Osteocyte (in vitro differentiated cells): ENCODE measurements around the gene HOXA7. TPM values are rescaled to one million over a fixed set of nuclear protein-coding genes. Genes with fewer than 3 reads are reported as not detected.

Experiments used
- DNase-seq: peaks from one replicate; pipeline ENCODE4 v3.0.0; 2021; ENCODE audit warnings: mixed read lengths; ENCODE audit not compliant: unreplicated experiment; ENCODE audit errors: extremely low spot score
- H3K27ac Mint-ChIP-seq: one replicate; pipeline ENCODE4 v1.8.0; 2021; ENCODE audit warnings: mild to moderate bottlenecking, mixed read lengths; ENCODE audit not compliant: unreplicated experiment
- H3K27me3 Mint-ChIP-seq: one replicate; pipeline ENCODE4 v1.8.0; 2021; ENCODE audit warnings: mixed read lengths; ENCODE audit not compliant: unreplicated experiment
- H3K36me3 Mint-ChIP-seq: one replicate; pipeline ENCODE4 v1.8.0; 2021; ENCODE audit warnings: mixed read lengths; ENCODE audit not compliant: unreplicated experiment
- H3K4me1 Mint-ChIP-seq: one replicate; pipeline ENCODE4 v1.8.0; 2021; ENCODE audit warnings: mixed read lengths; ENCODE audit not compliant: unreplicated experiment
- H3K4me3 Mint-ChIP-seq: one replicate; pipeline ENCODE4 v1.8.0; 2021; ENCODE audit warnings: mild to moderate bottlenecking, moderate library complexity, mixed read lengths; ENCODE audit not compliant: unreplicated experiment
- H3K9me3 Mint-ChIP-seq: one replicate; pipeline ENCODE4 v1.8.0; 2021; ENCODE audit warnings: mixed read lengths; ENCODE audit not compliant: unreplicated experiment
- total RNA-seq: library from RNA; stranded (reverse); gene quantifications from 2 replicates; pipeline ENCODE4 v1.2.1, GENCODE V29; 2021
- TF ChIP-seq, protein P1 (sequence below): fragments of 200-600 bp; sonication (generic); IDR thresholded peaks from 2 replicates; pipeline ENCODE4 v1.5.0; 2021; ENCODE audit warnings: antibody characterized with exemption, mild to moderate bottlenecking, moderate library complexity

HOXA7 gene
- total RNA-seq, 1 donor from 2014 or later: not detected

GRCh38 chr7:27116962-27117886, 39.3 kb downstream of the HOXA7 start:
- Mint-ChIP-seq H3K27ac (no peak overlapping the region), H3K4me3 (no peak overlapping the region), H3K36me3 (no peaks in the 10 kb centered on the region), H3K27me3 (peaks cover 86% of the 10 kb centered on the region), H3K4me1 (peaks cover 1% of the 10 kb centered on the region), H3K9me3 (no peaks in the 10 kb centered on the region)
- TF ChIP-seq, protein P1, sequence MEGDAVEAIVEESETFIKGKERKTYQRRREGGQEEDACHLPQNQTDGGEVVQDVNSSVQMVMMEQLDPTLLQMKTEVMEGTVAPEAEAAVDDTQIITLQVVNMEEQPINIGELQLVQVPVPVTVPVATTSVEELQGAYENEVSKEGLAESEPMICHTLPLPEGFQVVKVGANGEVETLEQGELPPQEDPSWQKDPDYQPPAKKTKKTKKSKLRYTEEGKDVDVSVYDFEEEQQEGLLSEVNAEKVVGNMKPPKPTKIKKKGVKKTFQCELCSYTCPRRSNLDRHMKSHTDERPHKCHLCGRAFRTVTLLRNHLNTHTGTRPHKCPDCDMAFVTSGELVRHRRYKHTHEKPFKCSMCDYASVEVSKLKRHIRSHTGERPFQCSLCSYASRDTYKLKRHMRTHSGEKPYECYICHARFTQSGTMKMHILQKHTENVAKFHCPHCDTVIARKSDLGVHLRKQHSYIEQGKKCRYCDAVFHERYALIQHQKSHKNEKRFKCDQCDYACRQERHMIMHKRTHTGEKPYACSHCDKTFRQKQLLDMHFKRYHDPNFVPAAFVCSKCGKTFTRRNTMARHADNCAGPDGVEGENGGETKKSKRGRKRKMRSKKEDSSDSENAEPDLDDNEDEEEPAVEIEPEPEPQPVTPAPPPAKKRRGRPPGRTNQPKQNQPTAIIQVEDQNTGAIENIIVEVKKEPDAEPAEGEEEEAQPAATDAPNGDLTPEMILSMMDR: no peak
- no peak for DNase-seq

DNA sequence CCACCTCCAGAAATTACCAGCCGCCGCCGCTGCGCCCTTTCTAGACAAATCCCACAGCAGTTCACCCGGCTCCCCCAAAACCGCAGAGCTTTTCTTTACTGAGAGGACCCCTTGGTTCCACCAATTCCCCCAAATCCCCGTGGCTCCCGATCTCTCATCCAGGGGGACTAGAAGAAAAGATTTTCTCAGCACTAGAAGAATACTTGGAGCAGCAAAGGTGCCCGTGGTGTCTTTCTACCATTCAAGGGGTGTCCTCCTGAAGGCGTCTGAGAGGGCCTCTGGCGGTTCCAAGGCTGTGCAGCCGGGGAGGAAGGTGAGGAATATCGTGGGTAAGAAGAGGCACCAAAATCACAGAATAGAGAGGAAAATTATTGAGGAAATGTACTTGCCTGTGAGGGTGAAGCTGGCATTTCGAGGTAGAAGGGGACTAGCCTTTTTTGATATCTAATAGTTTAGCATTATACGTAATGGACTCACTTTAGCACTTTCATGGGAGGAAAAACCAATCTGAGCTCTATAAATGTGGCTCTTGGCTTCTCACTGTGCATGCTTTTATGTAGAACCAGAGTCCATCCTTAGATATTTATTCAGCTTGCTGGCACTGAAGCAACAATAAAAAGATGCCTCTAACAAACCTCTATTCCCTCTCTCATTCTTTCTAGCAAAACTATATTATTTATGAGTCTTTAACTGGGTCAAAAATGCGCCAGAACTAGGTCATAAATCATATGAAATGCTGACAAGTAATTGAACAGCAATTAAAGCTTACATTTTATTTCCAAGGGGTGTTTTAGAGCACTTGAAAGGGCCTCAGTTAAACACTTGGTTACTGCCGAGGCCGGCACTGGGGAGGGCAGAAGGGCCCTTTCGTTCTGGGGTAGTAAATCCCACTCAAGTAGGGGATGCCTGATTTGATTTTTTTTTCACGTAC, 40.2 kb downstream of the HOXA7 start:
- no peaks in the 10 kb centered on the region for H3K36me3 Mint-ChIP-seq
- no peak for DNase-seq
- peaks cover 1% of the 10 kb centered on the region for H3K4me1 Mint-ChIP-seq
- H3K9me3 Mint-ChIP-seq: no peaks in the 10 kb centered on the region
- H3K27me3 Mint-ChIP-seq: peaks cover 86% of the 10 kb centered on the region
- TF ChIP-seq, protein P1: no peak
- H3K4me3 Mint-ChIP-seq: no peak overlapping the region
- H3K27ac Mint-ChIP-seq: no peak overlapping the region

GRCh38 chr7:27115221-27116026, 41.1 kb downstream of the HOXA7 start:
- DNase-seq: no peak
- no peak overlapping the region for H3K4me3 Mint-ChIP-seq
- no peaks in the 10 kb centered on the region for H3K9me3 Mint-ChIP-seq
- H3K27ac Mint-ChIP-seq: no peak overlapping the region
- H3K27me3 Mint-ChIP-seq: peaks cover 87% of the 10 kb centered on the region
- TF ChIP-seq, protein P1: no peak
- peaks cover 6% of the 10 kb centered on the region for H3K4me1 Mint-ChIP-seq
- H3K36me3 Mint-ChIP-seq: no peaks in the 10 kb centered on the region

GRCh38 chr7:27114881-27115220, 41.6 kb downstream of the HOXA7 start:
- Mint-ChIP-seq H3K27me3 (peaks cover 88% of the 10 kb centered on the region), H3K4me1 (peaks cover 6% of the 10 kb centered on the region), H3K9me3 (no peaks in the 10 kb centered on the region), H3K36me3 (no peaks in the 10 kb centered on the region), H3K27ac (no peak overlapping the region), H3K4me3 (no peak overlapping the region)
- no peak for DNase-seq
- TF ChIP-seq, protein P1: no peak
